Adipocyte (in vitro differentiated cells): ENCODE data around the gene NPVF.

Experiments used
- DNase-seq: peaks from one replicate; pipeline ENCODE4 v3.0.0-alpha.2; 2015; ENCODE audit warnings: low read depth
- H3K27me3 ChIP-seq: replicated peaks from 2 replicates; pipeline ENCODE4 v1.7.0; 2013; ENCODE audit warnings: mild to moderate bottlenecking, low read length, moderate library complexity; ENCODE audit not compliant: control insufficient read depth, insufficient read depth
- H3K36me3 ChIP-seq: 2 replicates; pipeline ENCODE4 v1.7.0; 2013; ENCODE audit warnings: low read length, mild to moderate bottlenecking, moderate library complexity; ENCODE audit not compliant: control insufficient read depth, insufficient read depth, severe bottlenecking
- H3K4me1 ChIP-seq: 2 replicates; pipeline ENCODE4 v1.7.0; 2013; ENCODE audit warnings: mild to moderate bottlenecking, low read length, moderate library complexity; ENCODE audit not compliant: control insufficient read depth, insufficient read depth
- H3K4me3 ChIP-seq: 2 replicates; pipeline ENCODE4 v1.7.0; 2013; ENCODE audit warnings: mild to moderate bottlenecking, low read length, moderate library complexity
- H3K9ac ChIP-seq: 2 replicates; pipeline ENCODE4 v1.7.0; 2013; ENCODE audit warnings: mild to moderate bottlenecking, low read length, moderate library complexity
- H3K9me3 ChIP-seq: 2 replicates; pipeline ENCODE4 v1.7.0; 2013; ENCODE audit warnings: mild to moderate bottlenecking, low read length, moderate library complexity; ENCODE audit not compliant: control insufficient read depth

The NPVF gene

DNA sequence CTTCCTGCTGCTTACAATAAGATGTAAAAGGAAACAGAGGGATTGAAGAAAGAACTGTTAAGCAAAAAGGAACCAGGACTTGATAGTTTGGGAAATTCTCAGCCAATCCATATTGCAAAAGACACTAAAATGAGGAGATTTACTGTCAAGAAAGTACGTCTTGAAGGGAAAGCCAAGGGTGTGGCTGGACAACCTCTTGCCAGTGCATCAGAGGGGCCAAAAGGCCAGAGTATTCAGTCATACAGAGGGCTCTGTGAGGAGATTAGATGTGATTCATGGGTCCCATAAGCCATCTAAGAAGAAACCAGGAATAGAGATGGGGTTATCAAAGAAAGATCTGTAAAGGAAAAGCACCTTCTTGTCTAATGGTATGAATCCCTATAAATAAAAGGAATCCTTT is 25.4 kb upstream of the NPVF start:
- Histone ChIP-seq H3K4me1 (peaks cover 3% of the 10 kb centered on the region), H3K9me3 (peaks cover 3% of the 10 kb centered on the region)

DNA sequence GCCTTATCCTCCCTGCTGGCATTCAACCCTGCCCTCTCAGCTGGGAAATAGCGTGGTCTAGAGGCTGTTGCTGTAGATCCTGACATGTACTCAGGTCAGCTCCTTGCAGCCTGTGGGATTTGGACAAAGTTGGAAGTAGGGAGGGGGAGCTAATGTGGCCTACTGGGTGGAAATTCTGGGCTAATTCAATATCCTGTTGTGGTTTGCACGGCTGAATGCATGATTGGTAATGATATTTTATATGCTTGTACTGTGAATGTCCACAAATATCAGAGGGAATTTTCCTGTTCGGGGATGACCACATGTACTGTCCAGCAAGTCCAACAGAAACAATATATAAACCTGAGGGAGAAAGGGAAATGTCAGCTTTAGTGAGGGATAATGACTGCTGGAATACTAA is 22.1 kb upstream of the NPVF start:
- Histone ChIP-seq H3K9me3 (peaks cover 6% of the 10 kb centered on the region), H3K27me3 (no peaks in the 10 kb centered on the region), H3K4me1 (peaks cover 3% of the 10 kb centered on the region), H3K36me3 (no peaks in the 10 kb centered on the region), H3K4me3 (no peak overlapping the region), H3K9ac (no peak overlapping the region)
- no peak for DNase-seq

More for the DNA sequence above, 25.4 kb upstream of the NPVF start:
- no peak for DNase-seq
- Histone ChIP-seq H3K27me3 (no peaks in the 10 kb centered on the region), H3K9ac (no peak overlapping the region), H3K36me3 (no peaks in the 10 kb centered on the region), H3K4me3 (no peak overlapping the region)

DNA sequence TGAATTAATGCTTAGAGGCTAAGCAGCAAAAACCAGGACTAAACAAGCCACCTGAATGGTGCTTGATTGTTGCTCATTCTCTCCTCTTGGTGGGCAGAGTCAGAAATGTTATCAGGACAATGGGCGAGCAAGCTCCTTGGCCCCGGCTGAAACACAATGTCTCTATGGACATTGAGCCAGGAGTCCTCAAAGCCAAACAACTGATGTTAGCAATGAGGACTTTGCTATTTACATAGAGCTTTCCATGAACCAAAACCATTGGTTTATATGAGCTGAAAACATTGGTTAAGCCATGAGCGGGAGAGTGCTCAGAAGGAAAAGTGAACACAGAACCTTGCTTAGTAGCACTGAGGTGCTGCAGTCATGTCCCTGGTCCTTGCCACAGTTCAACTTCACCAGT is 21.5 kb upstream of the NPVF start:
- no peak for DNase-seq
- Histone ChIP-seq H3K9ac (no peak overlapping the region), H3K9me3 (peaks cover 6% of the 10 kb centered on the region)

DNA sequence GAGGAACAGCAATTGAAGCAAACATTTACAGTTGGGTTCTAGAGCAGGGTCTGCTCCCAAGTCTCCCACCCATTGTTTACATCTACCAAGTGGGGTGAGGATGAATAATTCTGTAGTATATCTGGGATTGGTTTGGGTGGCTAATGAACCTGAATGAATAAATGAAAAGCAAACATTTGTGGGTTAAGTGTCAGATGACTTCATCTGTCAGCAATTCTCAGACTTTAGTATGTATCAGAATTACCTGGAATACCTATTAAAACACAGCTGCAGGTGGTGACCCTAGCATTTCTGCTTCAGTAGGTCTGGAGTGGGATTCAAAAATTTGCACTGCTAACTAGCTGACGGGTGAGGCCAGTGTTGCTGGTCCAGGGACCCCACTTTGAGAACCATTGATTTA is 18.0 kb upstream of the NPVF start:
- no peak for DNase-seq
- H3K4me1 ChIP-seq = peaks cover 15% of the 10 kb centered on the region
- H3K36me3 ChIP-seq = no peaks in the 10 kb centered on the region
- no peaks in the 10 kb centered on the region for H3K27me3 ChIP-seq
- H3K9me3 ChIP-seq = peaks cover 6% of the 10 kb centered on the region
- no peak overlapping the region for H3K9ac ChIP-seq
- no peak overlapping the region for H3K4me3 ChIP-seq

More for the DNA sequence above, 21.5 kb upstream of the NPVF start:
- Histone ChIP-seq H3K4me1 (peaks cover 8% of the 10 kb centered on the region), H3K27me3 (no peaks in the 10 kb centered on the region), H3K36me3 (no peaks in the 10 kb centered on the region), H3K4me3 (no peak overlapping the region)

DNA sequence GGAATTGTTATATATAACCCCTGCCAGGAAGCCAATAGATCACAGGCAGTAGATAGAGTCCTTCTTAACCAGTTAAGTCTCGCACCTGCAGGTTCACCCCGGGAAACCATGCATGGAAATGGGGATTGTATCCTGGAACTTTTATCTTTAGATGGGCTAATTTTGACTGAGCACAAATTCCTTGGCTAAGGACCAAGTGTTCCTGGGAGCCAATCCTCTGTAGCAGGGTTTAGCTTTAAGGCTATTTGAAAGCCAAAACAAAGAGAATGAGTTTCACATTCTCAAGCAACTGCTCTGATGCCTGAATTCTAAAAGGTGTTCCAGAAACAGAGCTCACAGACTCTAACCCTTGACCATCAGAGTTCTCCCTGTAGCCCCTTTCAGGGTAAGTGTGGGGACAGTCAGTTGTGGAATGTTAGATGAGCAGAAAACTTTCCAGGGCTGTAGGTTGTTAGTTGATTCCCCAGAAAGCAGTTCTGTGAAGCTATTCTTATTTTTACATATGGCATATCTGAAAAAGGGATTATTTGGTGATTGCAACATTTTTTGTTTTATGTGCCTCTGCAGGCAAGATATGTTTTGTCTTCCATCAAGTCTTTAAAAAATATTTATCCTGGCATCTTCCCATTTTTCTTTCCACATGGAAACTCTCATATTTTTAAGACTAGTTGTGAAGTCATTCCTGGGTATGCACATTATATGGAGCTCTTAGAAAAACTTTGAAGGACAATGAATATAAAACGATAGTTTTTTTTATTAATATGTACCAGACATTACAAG is 16.2 kb upstream of the NPVF start:
- no peaks in the 10 kb centered on the region for H3K27me3 ChIP-seq

DNA sequence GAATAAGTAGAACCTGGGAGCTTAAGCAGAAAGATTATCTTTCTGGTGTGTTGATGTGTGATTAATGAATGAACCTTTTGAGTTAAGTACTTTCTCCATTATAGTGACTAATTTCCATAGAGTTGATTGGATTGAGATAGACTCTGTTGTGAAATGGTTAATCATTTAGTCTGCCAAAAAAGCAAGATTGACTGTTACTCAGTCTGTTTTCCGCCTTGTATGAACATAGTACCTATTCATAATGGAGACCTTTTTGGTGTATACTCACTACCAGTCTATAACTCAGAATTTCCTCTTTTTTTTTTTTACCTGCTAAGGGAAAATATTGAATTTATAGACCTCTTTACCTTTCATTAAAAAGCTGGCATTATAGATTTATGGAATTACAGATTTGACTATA is 14.4 kb upstream of the NPVF start:
- Histone ChIP-seq H3K9ac (no peak overlapping the region), H3K9me3 (no peaks in the 10 kb centered on the region), H3K36me3 (no peaks in the 10 kb centered on the region), H3K4me3 (no peak overlapping the region), H3K27me3 (no peaks in the 10 kb centered on the region), H3K4me1 (peaks cover 28% of the 10 kb centered on the region)
- DNase-seq = no peak

More for the DNA sequence above, 16.2 kb upstream of the NPVF start:
- Histone ChIP-seq H3K9me3 (peaks cover 6% of the 10 kb centered on the region), H3K9ac (no peak overlapping the region), H3K4me3 (peak overlapping the region; percentile 1), H3K36me3 (no peaks in the 10 kb centered on the region), H3K4me1 (peaks cover 28% of the 10 kb centered on the region)
- DNase-seq = peak; percentile 37

DNA sequence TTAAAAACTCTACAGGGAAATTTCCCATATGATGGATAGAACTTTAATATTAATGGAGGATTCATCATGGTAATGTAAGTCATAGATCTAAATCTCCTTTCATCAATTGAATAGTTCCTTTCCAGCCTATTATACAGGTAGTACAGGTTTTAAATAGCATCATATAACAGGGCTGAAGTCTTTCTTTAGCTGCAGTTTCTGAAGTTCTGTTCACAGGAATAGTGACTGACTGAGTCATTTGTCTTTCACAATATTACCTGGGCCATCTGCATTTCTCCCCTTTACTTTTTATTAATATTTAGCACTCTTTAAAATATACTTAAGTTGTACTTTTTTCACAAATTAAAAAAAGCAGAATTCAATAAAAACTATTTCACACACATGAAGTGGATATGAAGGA is 12.6 kb upstream of the NPVF start:
- no peak for DNase-seq
- Histone ChIP-seq H3K36me3 (no peaks in the 10 kb centered on the region), H3K9me3 (no peaks in the 10 kb centered on the region), H3K4me3 (peak overlapping the region; percentile 64), H3K9ac (peak overlapping the region; percentile 39), H3K4me1 (peaks cover 28% of the 10 kb centered on the region), H3K27me3 (no peaks in the 10 kb centered on the region)

DNA sequence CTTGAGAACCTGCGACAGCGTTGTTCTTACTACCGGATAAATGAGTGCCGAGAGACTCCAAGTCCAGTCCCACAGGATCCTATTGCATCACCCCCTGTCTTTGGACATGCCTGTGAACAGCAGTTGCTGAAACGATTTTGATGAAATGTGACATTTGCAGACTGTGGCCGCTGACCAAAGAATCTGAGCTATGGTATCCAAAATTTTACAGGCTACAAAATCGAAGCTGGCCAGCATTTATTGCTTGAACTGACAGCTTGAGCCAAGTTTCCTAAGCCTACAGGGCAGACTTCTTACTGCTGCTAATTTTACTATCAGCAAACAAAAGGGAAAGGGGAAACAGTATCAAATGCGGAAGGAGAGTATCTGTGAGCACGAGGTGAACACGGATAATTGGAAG is 12.1 kb upstream of the NPVF start:
- DNase-seq = peak; percentile 56
- no peaks in the 10 kb centered on the region for H3K27me3 ChIP-seq
- peak overlapping the region; percentile 39 for H3K9ac ChIP-seq
- no peaks in the 10 kb centered on the region for H3K36me3 ChIP-seq
- no peaks in the 10 kb centered on the region for H3K9me3 ChIP-seq
- peak overlapping the region; percentile 64 for H3K4me3 ChIP-seq
- peaks cover 28% of the 10 kb centered on the region for H3K4me1 ChIP-seq

DNA sequence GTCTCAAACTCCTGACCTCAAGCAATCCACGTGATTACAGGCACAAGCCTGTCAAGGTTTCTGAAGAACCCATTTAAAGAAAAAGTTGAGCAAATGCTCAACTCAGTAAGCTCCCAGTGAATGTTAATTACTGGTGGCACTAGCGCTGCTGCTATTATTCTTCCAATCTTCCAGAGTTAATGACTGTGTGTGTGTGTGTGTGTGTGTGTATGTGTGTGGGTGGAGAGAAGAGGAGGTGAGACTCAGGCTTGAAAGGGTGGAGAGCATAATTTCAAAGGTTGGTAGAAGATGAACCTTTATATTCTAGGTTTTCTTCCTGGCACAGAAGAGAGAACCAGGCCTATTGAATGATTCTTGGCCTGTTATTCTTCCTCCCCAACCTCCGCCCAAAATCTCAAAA is 11.6 kb upstream of the NPVF start:
- no peaks in the 10 kb centered on the region for H3K27me3 ChIP-seq
- no peak overlapping the region for H3K9ac ChIP-seq
- H3K4me1 ChIP-seq = peaks cover 24% of the 10 kb centered on the region
- no peak overlapping the region for H3K4me3 ChIP-seq
- H3K9me3 ChIP-seq = no peaks in the 10 kb centered on the region
- no peak for DNase-seq
- no peaks in the 10 kb centered on the region for H3K36me3 ChIP-seq

DNA sequence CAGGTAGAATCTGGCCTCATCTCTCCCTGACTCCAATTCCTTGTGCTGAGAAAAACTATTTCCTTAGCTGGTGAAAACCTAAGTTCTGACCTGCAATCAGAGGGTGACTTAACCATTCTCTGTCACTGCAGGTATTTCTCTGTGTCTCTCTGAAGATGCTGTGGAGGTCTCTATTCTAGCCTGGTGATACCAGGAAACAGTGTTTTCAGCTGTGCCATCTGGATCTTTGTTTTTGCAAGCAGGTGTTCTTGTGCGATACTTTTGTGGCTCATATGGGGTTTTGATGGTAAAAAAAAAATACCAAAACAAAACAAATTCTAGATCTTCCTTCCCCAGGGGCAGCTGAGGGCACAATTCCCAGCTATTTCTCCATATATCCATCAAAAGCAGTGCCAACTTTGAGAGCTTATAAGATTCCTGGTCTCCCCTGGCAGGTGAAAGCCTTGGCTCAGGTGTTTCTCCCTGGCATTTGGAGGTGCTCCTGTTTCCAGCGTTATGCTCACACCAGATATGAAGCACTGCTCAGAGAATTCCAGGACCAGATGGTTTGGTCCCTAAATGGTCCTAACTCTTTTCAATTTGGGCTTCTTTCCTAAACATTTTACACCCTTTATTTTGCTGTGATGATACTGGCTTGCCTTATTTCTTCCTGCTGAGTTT is 9.9 kb upstream of the NPVF start:
- Histone ChIP-seq H3K4me1 (peaks cover 12% of the 10 kb centered on the region), H3K27me3 (no peaks in the 10 kb centered on the region), H3K4me3 (no peak overlapping the region), H3K36me3 (no peaks in the 10 kb centered on the region), H3K9ac (no peak overlapping the region), H3K9me3 (no peaks in the 10 kb centered on the region)
- DNase-seq = no peak

DNA sequence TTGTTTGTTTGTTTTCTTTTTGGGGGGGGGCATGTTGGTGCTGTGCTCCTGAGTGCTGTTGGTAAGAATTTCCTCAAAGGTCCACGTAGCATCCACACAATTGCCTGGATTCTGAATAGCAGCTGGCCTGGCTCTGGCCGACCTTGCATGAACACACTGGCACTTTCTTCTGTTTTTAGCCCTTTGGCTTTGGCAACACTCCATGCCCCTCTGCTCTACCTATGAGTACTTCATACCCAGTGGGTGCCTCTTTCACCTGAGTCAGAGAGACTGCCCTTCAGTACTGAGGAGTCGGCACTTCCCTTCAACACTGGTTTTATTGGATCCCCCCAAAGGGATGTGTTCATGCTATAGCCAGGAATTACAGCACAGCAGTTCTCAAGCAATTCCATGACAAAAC is 7.2 kb upstream of the NPVF start:
- Histone ChIP-seq H3K9ac (no peak overlapping the region), H3K27me3 (peaks cover 5% of the 10 kb centered on the region), H3K4me3 (no peak overlapping the region), H3K4me1 (peaks cover 7% of the 10 kb centered on the region), H3K9me3 (no peaks in the 10 kb centered on the region), H3K36me3 (no peaks in the 10 kb centered on the region)
- no peak for DNase-seq
